ENCODE data around the gene DRG2.

DNA sequence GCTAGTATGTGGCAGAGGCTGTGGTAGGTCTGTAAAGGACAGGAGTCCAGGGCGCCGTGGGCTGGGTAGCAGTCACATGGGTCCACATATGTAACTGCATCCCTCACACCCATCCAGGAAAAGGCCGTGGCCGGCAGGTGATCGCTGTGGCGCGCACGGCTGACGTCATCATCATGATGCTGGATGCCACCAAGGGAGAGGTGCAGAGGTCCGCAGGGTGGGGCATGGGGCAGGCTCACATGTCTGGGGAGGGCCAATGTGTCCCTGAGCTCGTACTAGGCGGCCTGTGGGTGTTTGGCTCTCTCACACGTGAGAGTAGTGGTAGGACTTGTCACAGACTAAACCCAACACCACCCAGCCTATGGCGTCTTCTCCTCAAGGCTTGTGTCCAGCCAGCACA lies 11.8 kb downstream of the DRG2 start:
- TF ChIP-seq POLR2A (IDR thresholded peaks at IDR 0.05; ENCODE audit: low read depth, low read length) = no peak
- TF ChIP-seq, protein P1, sequence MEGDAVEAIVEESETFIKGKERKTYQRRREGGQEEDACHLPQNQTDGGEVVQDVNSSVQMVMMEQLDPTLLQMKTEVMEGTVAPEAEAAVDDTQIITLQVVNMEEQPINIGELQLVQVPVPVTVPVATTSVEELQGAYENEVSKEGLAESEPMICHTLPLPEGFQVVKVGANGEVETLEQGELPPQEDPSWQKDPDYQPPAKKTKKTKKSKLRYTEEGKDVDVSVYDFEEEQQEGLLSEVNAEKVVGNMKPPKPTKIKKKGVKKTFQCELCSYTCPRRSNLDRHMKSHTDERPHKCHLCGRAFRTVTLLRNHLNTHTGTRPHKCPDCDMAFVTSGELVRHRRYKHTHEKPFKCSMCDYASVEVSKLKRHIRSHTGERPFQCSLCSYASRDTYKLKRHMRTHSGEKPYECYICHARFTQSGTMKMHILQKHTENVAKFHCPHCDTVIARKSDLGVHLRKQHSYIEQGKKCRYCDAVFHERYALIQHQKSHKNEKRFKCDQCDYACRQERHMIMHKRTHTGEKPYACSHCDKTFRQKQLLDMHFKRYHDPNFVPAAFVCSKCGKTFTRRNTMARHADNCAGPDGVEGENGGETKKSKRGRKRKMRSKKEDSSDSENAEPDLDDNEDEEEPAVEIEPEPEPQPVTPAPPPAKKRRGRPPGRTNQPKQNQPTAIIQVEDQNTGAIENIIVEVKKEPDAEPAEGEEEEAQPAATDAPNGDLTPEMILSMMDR (conservative IDR thresholded peaks at IDR 0.05; ENCODE audit: low read depth, low read length) = no peak
- no peak for TF ChIP-seq RAD21 (IDR thresholded peaks at IDR 0.05; ENCODE audit: low read length)
- TF ChIP-seq CEBPB (IDR thresholded peaks at IDR 0.05; ENCODE audit: low read depth, low read length) = no peak
- no peak for TF ChIP-seq SMC3 (IDR thresholded peaks at IDR 0.05; ENCODE audit: low read depth, low read length)
- TF ChIP-seq RFX5 (IDR thresholded peaks at IDR 0.05; ENCODE audit: low read depth, low read length) = no peak
- TF ChIP-seq RCOR1 (IDR thresholded peaks at IDR 0.05; ENCODE audit: insufficient replicate concordance, low read length) = no peak

All from IMR-90 (cell line).